Esophagus squamous epithelium (tissue), 5 donors: ENCODE results near the gene FOXJ3. TPM values are rescaled to one million over a fixed set of nuclear protein-coding genes. Genes with fewer than 3 reads are reported as not detected.

Experiments
- DNase-seq: peaks from one replicate; lab custom pipeline; 2025; lab: John Stamatoyannopoulos, UW
- H3K27ac ChIP-seq, 4 donors: fragments of 200-600 bp; sonication (generic); one replicate each; pipeline ENCODE4 v1.5.1; 2016 to 2019; ENCODE audit warnings: mild to moderate bottlenecking in 1 of 4
- H3K27me3 ChIP-seq, 4 donors: fragments of 200-600 bp; sonication (generic); 1 replicate in 3 of 4; 2 replicates in 1 of 4; pipeline versions ENCODE4 v1.5.1 to v1.6.0; 2017 to 2021; ENCODE audit warnings: antibody characterized with exemption in 1 of 4
- H3K36me3 ChIP-seq, 3 donors: fragments of 200-600 bp; sonication (generic); one replicate each; pipeline ENCODE4 v1.5.1; 2016 to 2019
- H3K4me1 ChIP-seq, 3 donors: fragments of 200-600 bp; sonication (generic); one replicate each; pipeline ENCODE4 v1.5.1; 2017 to 2019
- H3K4me3 ChIP-seq, 4 donors: fragments of 200-600 bp; sonication (generic); 1 replicate in 3 of 4; 2 replicates in 1 of 4; pipeline ENCODE4 v1.5.1; 2016 to 2019; ENCODE audit warnings: mild to moderate bottlenecking in 2 of 4, moderate library complexity in 1 of 4
- H3K9me3 ChIP-seq, 3 donors: fragments of 200-600 bp; sonication (generic); one replicate each; pipeline ENCODE4 v1.5.1; 2016 to 2019
- CTCF ChIP-seq, 6 experiments: fragments of 450-650 bp in 4 of 6; fragments of 200-600 bp in 2 of 6; sonication (generic) in 2 of 6; IDR thresholded peaks; one replicate each; pipeline ENCODE4 v1.5.1; 2016 to 2019; ENCODE audit warnings: antibody characterized with exemption in 6 of 6, mild to moderate bottlenecking in 4 of 6, moderate library complexity in 4 of 6
- POLR2A ChIP-seq, 4 donors: fragments of 450-650 bp; IDR thresholded peaks; one replicate each; pipeline ENCODE4 v1.6.1; 2017; ENCODE audit warnings: antibody characterized with exemption in 4 of 4, mild to moderate bottlenecking in 4 of 4, moderate library complexity in 3 of 4
- WGBS, 2 donors: methylation state at CpG; one replicate each; pipeline ENCODE4 v1.1.5; 2018; 5-methylcytosine and 5-hydroxymethylcytosine counted together
- intact Hi-C: fragments of 100-400 bp; cut with DNase I; formaldehyde crosslinking; loops from one replicate; pipeline ENCODE4 v1.15.0; 2022
- total RNA-seq, 4 donors: library from RNA; depleted of rRNA; stranded (reverse); fragments of >200 nt; gene quantifications; one replicate each; pipeline ENCODE4 v1.1.0, GENCODE V29; 2016
- donor health status: DM: yes; HTN: yes; CAD: no.

FOXJ3 gene
- total RNA-seq, 4 donors from 2014 or later: 18.7 to 36.6 (median 27.5) TPM

- intact Hi-C loops: no loop called here
- Histone ChIP-seq H3K4me1 (peaks cover 4 to 17% (median 8%) of the 10 kb centered on the region in 3 donors), H3K4me3 (no peak overlapping the region), H3K27ac (no peak overlapping the region), H3K27me3 (peaks cover 0 to 31% (median 0%) of the 10 kb centered on the region in 4 donors), H3K9me3 (peaks cover 0 to 5% (median 5%) of the 10 kb centered on the region in 3 donors), H3K36me3 (no peaks in the 10 kb centered on the region)
- 60 to 80% methylated on average over 1 to 2 of the region's 2 CpGs for WGBS, 2 donors
- TF ChIP-seq CTCF (IDR thresholded peaks at IDR 0.05) (no peak), POLR2A (IDR thresholded peaks at IDR 0.05) (no peak)
- no peak for DNase-seq
These were observed 171.9 kb downstream of the FOXJ3 start for GRCh38 chr1:42163114-42163513.

GRCh38 chr1:42162181-42162580, 172.9 kb downstream of the FOXJ3 start:
- H3K27me3 ChIP-seq: peaks cover 0 to 31% (median 0%) of the 10 kb centered on the region in 4 donors
- intact Hi-C loops: no loop called here
- TF ChIP-seq CTCF (IDR thresholded peaks at IDR 0.05) (no peak), POLR2A (IDR thresholded peaks at IDR 0.05) (no peak)
- H3K4me1 ChIP-seq: peaks cover 4 to 16% (median 8%) of the 10 kb centered on the region in 3 donors
- no peak overlapping the region for H3K27ac ChIP-seq
- H3K36me3 ChIP-seq: no peaks in the 10 kb centered on the region
- DNase-seq: no peak
- H3K9me3 ChIP-seq: peaks cover 0 to 5% (median 5%) of the 10 kb centered on the region in 3 donors
- WGBS, 2 donors: 77 to 80% methylated on average over 5 of the region's 5 CpGs
- H3K4me3 ChIP-seq: no peak overlapping the region

GRCh38 chr1:42158189-42158588, 176.8 kb downstream of the FOXJ3 start:
- no peaks in the 10 kb centered on the region for H3K4me1 ChIP-seq
- H3K27ac ChIP-seq: no peak overlapping the region
- H3K4me3 ChIP-seq: no peak overlapping the region
- TF ChIP-seq POLR2A (IDR thresholded peaks at IDR 0.05) (no peak), CTCF (IDR thresholded peaks at IDR 0.05) (no peak)
- peaks cover 0 to 21% (median 0%) of the 10 kb centered on the region in 4 donors for H3K27me3 ChIP-seq
- H3K9me3 ChIP-seq: peaks cover 0 to 5% (median 5%) of the 10 kb centered on the region in 3 donors
- no peaks in the 10 kb centered on the region for H3K36me3 ChIP-seq
- intact Hi-C loops: no loop called here
- WGBS, 2 donors: 66 to 73% methylated on average over 2 of the region's 2 CpGs
- no peak for DNase-seq

DNA sequence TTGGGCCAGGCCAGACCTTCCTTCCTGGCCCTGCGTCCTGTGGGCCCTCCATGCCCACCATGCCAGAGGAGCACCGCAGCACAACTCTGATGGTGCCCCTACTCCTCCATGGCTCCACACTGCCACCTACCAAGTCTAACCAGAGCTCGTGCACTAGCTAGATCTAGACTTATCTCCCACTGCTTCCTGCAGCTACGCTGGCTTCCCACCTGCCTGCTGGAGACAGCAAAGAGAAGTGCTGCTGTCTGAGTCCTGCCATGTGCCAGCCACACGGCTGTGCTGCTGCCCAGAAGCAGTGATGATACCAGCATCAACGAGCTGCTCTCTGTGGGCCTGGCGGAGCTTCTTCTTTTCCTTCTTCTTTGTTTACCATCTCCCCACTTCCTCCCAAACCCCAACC, 177.4 kb downstream of the FOXJ3 start:
- intact Hi-C loops: no loop called here
- H3K4me1 ChIP-seq: peaks cover 0 to under 1% (median 0%) of the 10 kb centered on the region in 3 donors
- 46 to 65% methylated on average over 5 of the region's 7 CpGs for WGBS, 2 donors

GRCh38 chr1:42155362-42155761, 179.7 kb downstream of the FOXJ3 start:
- Histone ChIP-seq H3K27ac (no peak overlapping the region), H3K27me3 (peaks cover 0 to 19% (median 0%) of the 10 kb centered on the region in 4 donors), H3K4me3 (no peak overlapping the region), H3K36me3 (no peaks in the 10 kb centered on the region), H3K9me3 (no peaks in the 10 kb centered on the region), H3K4me1 (peaks cover 0 to 7% (median 0%) of the 10 kb centered on the region in 3 donors)
- intact Hi-C loops: no loop called here
- 69 to 88% methylated on average over 3 to 6 of the region's 12 CpGs for WGBS, 2 donors
- no peak for DNase-seq
- TF ChIP-seq POLR2A (IDR thresholded peaks at IDR 0.05) (no peak), CTCF (IDR thresholded peaks at IDR 0.05) (no peak)

More for the DNA sequence above, 177.4 kb downstream of the FOXJ3 start:
- H3K27me3 ChIP-seq: peaks cover 0 to 23% (median 0%) of the 10 kb centered on the region in 4 donors
- H3K4me3 ChIP-seq: no peak overlapping the region
- DNase-seq: no peak
- no peaks in the 10 kb centered on the region for H3K36me3 ChIP-seq
- TF ChIP-seq POLR2A (IDR thresholded peaks at IDR 0.05): no peak
- no peak for TF ChIP-seq CTCF (IDR thresholded peaks at IDR 0.05)
- peaks cover 0 to 5% (median 5%) of the 10 kb centered on the region in 3 donors for H3K9me3 ChIP-seq
- no peak overlapping the region for H3K27ac ChIP-seq
